ENCODE results near the gene SLC39A12. TPM values are rescaled to one million over a fixed set of nuclear protein-coding genes. Genes with fewer than 3 reads are reported as not detected.

SLC39A12 gene
- total and polyA plus RNA-seq, 2 of the 4 experiments (the other 2 are of a cell fraction), result not detected

GRCh38 chr10:18085855-18086254, 134.1 kb downstream of the SLC39A12 start:
- Histone ChIP-seq H2AFZ (replicated peaks; ENCODE audit: low read length, poor library complexity) (no peak overlapping the region), H2BK15ac (ENCODE audit: low read depth, low read length) (no peak overlapping the region), H3K9me1 (ENCODE audit: insufficient read depth, low read length) (no peaks in the 10 kb centered on the region), H3K4me3 (ENCODE audit: insufficient read depth, low read depth, low read length) (no peak overlapping the region), H3K27me3 (ENCODE audit: control insufficient read depth, insufficient read depth, low read length) (peaks cover 33% of the 10 kb centered on the region), H3K4ac (ENCODE audit: low read depth, low read length) (no peak overlapping the region), H4K5ac (ENCODE audit: low read depth, low read length) (no peak overlapping the region), H3K56ac (ENCODE audit: extremely low read depth, insufficient read depth, low read length) (no peak overlapping the region), H3K18ac (ENCODE audit: low read depth, low read length) (no peak overlapping the region), H3K4me1 (ENCODE audit: control insufficient read depth, insufficient read depth, low read length) (no peaks in the 10 kb centered on the region; the same call in 1 of the 2 replicates), H3K27ac (ENCODE audit: insufficient read depth, low read length) (no peak overlapping the region), H2BK5ac (ENCODE audit: low read depth, low read length, poor library complexity, severe bottlenecking) (no peak overlapping the region), H3K36me3 (ENCODE audit: control insufficient read depth, insufficient read depth, low read length) (no peaks in the 10 kb centered on the region), H3K79me1 (ENCODE audit: low read depth in 1 of 2, low read length in 2 of 2) (no peaks in the 10 kb centered on the region), H4K91ac (ENCODE audit: insufficient read depth, low read depth, low read length) (no peak overlapping the region), H2BK20ac (ENCODE audit: low read depth, low read length) (no peak overlapping the region), H4K20me1 (ENCODE audit: insufficient read depth, low read length) (no peaks in the 10 kb centered on the region), H2AK9ac (replicated peaks; ENCODE audit: low read depth, low read length, poor library complexity) (no peak overlapping the region), H2BK120ac (ENCODE audit: low read depth, low read length) (no peak overlapping the region), H3K9ac (ENCODE audit: low read depth, low read length) (no peak overlapping the region), H3K14ac (replicated peaks; ENCODE audit: low read depth, low read length) (no peak overlapping the region), H3K9me3 (ENCODE audit: control insufficient read depth, insufficient read depth, low read length) (no peaks in the 10 kb centered on the region; the same call in 1 of the 2 replicates), H3K4me2 (ENCODE audit: low read depth, low read length) (no peak overlapping the region), H2AK5ac (ENCODE audit: low read depth, low read length) (no peak overlapping the region), H3K23ac (ENCODE audit: low read depth, low read length) (no peak overlapping the region), H4K8ac (ENCODE audit: low read depth in 2 of 2, low read length in 2 of 2) (no peak overlapping the region)
- no peak for TF ChIP-seq MAZ (IDR thresholded peaks at IDR 0.05; ENCODE audit: borderline replicate concordance, low read depth, low read length)
- no peak for TF ChIP-seq CHD1 (IDR thresholded peaks at IDR 0.05; ENCODE audit: low read depth, low read length)
- TF ChIP-seq BHLHE40 (IDR thresholded peaks at IDR 0.05; ENCODE audit: low read depth, low read length), result no peak
- TF ChIP-seq RCOR1 (IDR thresholded peaks at IDR 0.05; ENCODE audit: insufficient replicate concordance, low read length), result no peak
- no peak for TF ChIP-seq MAFK (IDR thresholded peaks at IDR 0.05; ENCODE audit: low read depth, low read length)
- TF ChIP-seq CTCF (conservative IDR thresholded peaks at IDR 0.05; ENCODE audit: low read depth, low read length), result no peak
- TF ChIP-seq MXI1 (IDR thresholded peaks at IDR 0.05; ENCODE audit: borderline replicate concordance, low read depth, low read length), result no peak
- TF ChIP-seq SMC3 (IDR thresholded peaks at IDR 0.05; ENCODE audit: low read depth, low read length), result no peak
- TF ChIP-seq POLR2A (IDR thresholded peaks at IDR 0.05; ENCODE audit: low read depth, low read length), result no peak
- TF ChIP-seq FOS (IDR thresholded peaks at IDR 0.05; ENCODE audit: low read depth, low read length), result no peak
- dilution Hi-C loops (cut with HindIII; ENCODE audit: low sequenced_read_pairs, unreplicated experiment) (no loop called here), in situ Hi-C loops (cut with MboI; ENCODE audit: low sequenced_read_pairs) (no loop called here), intact Hi-C loops (cut with micrococcal nuclease) (no loop called here)
- ATAC-seq (ENCODE audit: low read depth), result no peak
- ChIA-PET POLR2A (ENCODE audit: unreplicated experiment) (no interaction called here), CTCF (no interaction called here)
- no peak for DNase-seq
- BruUV-seq (replicated peaks), result no TSS peak
- WGBS, 2 experiments (ENCODE audit: extremely low coverage in 2 of 2, insufficient read length in 1 of 2), result 89% methylated on average over 2 of the region's 4 CpGs; no CpG with 5 or more reads in 1 of the 2 experiments
